Ovary (tissue), 3 donors: ENCODE results near the gene ITGAD.

Source experiments
- CTCF ChIP-seq, 3 donors: fragments of 450-650 bp in 2 of 3; fragments of 200-600 bp in 1 of 3; IDR thresholded peaks; one replicate each; pipeline versions ENCODE4 v1.5.1 to v1.8.0; 2016 to 2022; ENCODE audit warnings: antibody characterized with exemption in 3 of 3, mild to moderate bottlenecking in 1 of 3
- EP300 ChIP-seq: sonication (generic); formaldehyde crosslinking; IDR thresholded peaks from one replicate; pipeline ENCODE4 v1.6.1; 2017; ENCODE audit warnings: antibody characterized with exemption
- POLR2A ChIP-seq: fragments of 450-650 bp; IDR thresholded peaks from one replicate; pipeline ENCODE4 v1.6.1; 2017; ENCODE audit warnings: antibody characterized with exemption, mild to moderate bottlenecking, moderate library complexity
- donor health status: DM: no; HTN: no; CAD: no.

GRCh38 chr16:31376705-31377104 lies 16.4 kb upstream of the ITGAD start:
- no peak for TF ChIP-seq CTCF (IDR thresholded peaks at IDR 0.05)
- no peak for TF ChIP-seq POLR2A
- no peak for TF ChIP-seq EP300
